A549 (cell line): ENCODE data around the gene RETREG1. TPM values are rescaled to one million over a fixed set of nuclear protein-coding genes. Genes with fewer than 3 reads are reported as not detected.

Experiments used
- ATAC-seq, 2 experiments: fragments of 200-7000 bp in 1 of 2; fragments of >200 bp in 1 of 2; cut with Nextera tagmentation in 1 of 2; cut with Tn5 transposase in 1 of 2; 3 replicates each; pipeline versions ENCODE4 v1.8.0 to v1.9.1; 2018 to 2020; ENCODE audit warnings: mild to moderate bottlenecking in 1 of 2, moderate library complexity in 1 of 2
- CTCF ChIA-PET: fragments of 300-600 bp; sonication (Branson Sonifier 250); formaldehyde crosslinking; extraction: SDS; loops from one replicate; lab custom pipeline; 2021; ENCODE audit warnings: antibody characterized with exemption, inconsistent platforms; lab: Yijun Ruan, JAX
- POLR2A ChIA-PET: fragments of 350-600 bp; formaldehyde crosslinking; extraction: SDS; loops from one replicate; lab custom pipeline; 2021; ENCODE audit warnings: antibody characterized with exemption, inconsistent platforms; lab: Yijun Ruan, JAX
- DNase-seq, 2 experiments: peaks; one replicate each; pipeline versions ENCODE4 v3.0.0 to v3.0.0-alpha.2; 2011 to 2016; ENCODE audit warnings: low read depth in 1 of 2, low spot score in 1 of 2
- FAIRE-seq: peaks from 2 replicates; lab custom pipeline; 2011; peaks lifted over from hg19 to GRCh38; lab: Jason Lieb, UNC
- H3K27ac ChIP-seq, 2 experiments: fragments of >200 bp; sonication (Bioruptor Twin); formaldehyde crosslinking; 3 replicates each; pipeline ENCODE4 v1.5.1; 2016 to 2017
- H3K4me1 ChIP-seq: fragments of >200 bp; sonication (Bioruptor Twin); formaldehyde crosslinking; 3 replicates; pipeline ENCODE4 v1.6.1; 2016
- H3K4me2 ChIP-seq: fragments of >200 bp; sonication (Bioruptor Twin); formaldehyde crosslinking; 3 replicates; pipeline ENCODE4 v1.6.1; 2016
- H3K4me3 ChIP-seq: fragments of >200 bp; sonication (Bioruptor Twin); formaldehyde crosslinking; 3 replicates; pipeline ENCODE4 v1.5.1; 2016
- H3K9me3 ChIP-seq: fragments of >200 bp; sonication (Bioruptor Twin); formaldehyde crosslinking; 3 replicates; pipeline ENCODE4 v1.6.1; 2016
- CHD4 ChIP-seq: fragments of 200-600 bp; sonication (generic); IDR thresholded peaks from 2 replicates; pipeline ENCODE4 v1.6.1; 2016; ENCODE audit warnings: antibody characterized with exemption, mild to moderate bottlenecking, borderline replicate concordance
- ESRRA ChIP-seq: fragments of 150-350 bp; IDR thresholded peaks from 2 replicates; pipeline ENCODE4 v1.6.1; 2014; ENCODE audit warnings: mild to moderate bottlenecking, low read length, borderline replicate concordance
- HDAC2 ChIP-seq: fragments of 200-600 bp; sonication (generic); IDR thresholded peaks from 2 replicates; pipeline ENCODE4 v1.6.1; 2016
- HOXB5 ChIP-seq: fragments of 250-450 bp; sonication (Bioruptor Pico); IDR thresholded peaks from 2 replicates; pipeline ENCODE4 v1.5.0; 2020; ENCODE audit warnings: mild to moderate bottlenecking, moderate library complexity
- JUN ChIP-seq, 2 experiments: fragments of >200 bp; sonication (Bioruptor Twin); formaldehyde crosslinking; IDR thresholded peaks; 2 replicates in 1 of 2; 3 replicates in 1 of 2; pipeline ENCODE4 v1.6.1; 2016 to 2017
- MYC ChIP-seq: IDR thresholded peaks from 2 replicates; pipeline ENCODE4 v1.6.1; 2012; ENCODE audit warnings: mild to moderate bottlenecking, inconsistent platforms, low read length, improper control_type of control experiment, borderline replicate concordance
- NPAS2 ChIP-seq: fragments of 250-450 bp; sonication (Bioruptor Pico); IDR thresholded peaks from 2 replicates; pipeline ENCODE4 v1.8.0; 2022; ENCODE audit warnings: mild to moderate bottlenecking, moderate library complexity, borderline replicate concordance
- NR3C1 ChIP-seq: fragments of >200 bp; sonication (Bioruptor Twin); formaldehyde crosslinking; IDR thresholded peaks from 3 replicates; pipeline ENCODE4 v1.6.1; 2017
- POLR2A ChIP-seq: IDR thresholded peaks from 2 replicates; pipeline ENCODE4 v1.6.1; 2012; ENCODE audit warnings: mild to moderate bottlenecking, low read length
- RFX5 ChIP-seq: fragments of 450-650 bp; IDR thresholded peaks from 2 replicates; pipeline ENCODE4 v1.7.1; 2014; ENCODE audit warnings: antibody characterized with exemption, mild to moderate bottlenecking, moderate library complexity
- ZC3H11A ChIP-seq: fragments of 450-650 bp; IDR thresholded peaks from 2 replicates; pipeline ENCODE4 v1.6.1; 2014; ENCODE audit warnings: antibody characterized with exemption, mild to moderate bottlenecking
- ZFP36 ChIP-seq: fragments of 450-650 bp; IDR thresholded peaks from 2 replicates; pipeline ENCODE4 v1.6.1; 2014; ENCODE audit warnings: borderline replicate concordance; ENCODE audit not compliant: partially characterized antibody
- ZNF302 ChIP-seq: fragments of 250-450 bp; sonication (Bioruptor Pico); IDR thresholded peaks from 2 replicates; pipeline ENCODE4 v1.9.0; 2021; ENCODE audit warnings: inconsistent platforms, mild to moderate bottlenecking, moderate library complexity
- ZSCAN20 ChIP-seq: fragments of 250-450 bp; sonication (Bioruptor Pico); IDR thresholded peaks from 2 replicates; pipeline ENCODE4 v1.8.0; 2022; ENCODE audit warnings: mild to moderate bottlenecking, moderate library complexity
- WGBS: methylation state at CpG from one replicate; pipeline ENCODE4 v1.1.6; 2017; ENCODE audit errors: missing lambda C conversion rate; 5-methylcytosine and 5-hydroxymethylcytosine counted together
- polyA plus RNA-seq, 4 experiments: library from polyadenylated mRNA; depleted of rRNA in 3 of 4; stranded (reverse); fragments of >200 nt; fragmentation: RNase III in 1 of 4; extraction: RNeasy Plus Mini Kit Qiagen cat#74134 plus additional on column Dnase treatment in 1 of 4; gene quantifications; 2 replicates in 3 of 4; 3 replicates in 1 of 4; pipeline ENCODE4 v1.2.3, GENCODE V29; 2011 to 2017
- TF ChIP-seq, protein P1 (sequence below): IDR thresholded peaks from 2 replicates; pipeline ENCODE4 v1.6.1; 2012
- TF ChIP-seq, protein P2 (sequence below): fragments of 150-350 bp; IDR thresholded peaks from 2 replicates; pipeline ENCODE4 v1.6.1; 2014; ENCODE audit warnings: low read depth, mild to moderate bottlenecking, low read length
- TF ChIP-seq, protein P3 (sequence below): fragments of 450-650 bp; IDR thresholded peaks from 2 replicates; pipeline ENCODE4 v1.6.1; 2014; ENCODE audit warnings: antibody characterized with exemption
- TF ChIP-seq, protein P4 (sequence below): fragments of 250-450 bp; sonication (Bioruptor Pico); IDR thresholded peaks from 2 replicates; pipeline ENCODE4 v1.5.0; 2021; ENCODE audit warnings: mild to moderate bottlenecking, moderate library complexity, borderline replicate concordance

Gene RETREG1
- polyA plus RNA-seq, 2 of the 4 experiments (the other 2 are of a cell fraction): 2.1 to 3.4 TPM

DNA sequence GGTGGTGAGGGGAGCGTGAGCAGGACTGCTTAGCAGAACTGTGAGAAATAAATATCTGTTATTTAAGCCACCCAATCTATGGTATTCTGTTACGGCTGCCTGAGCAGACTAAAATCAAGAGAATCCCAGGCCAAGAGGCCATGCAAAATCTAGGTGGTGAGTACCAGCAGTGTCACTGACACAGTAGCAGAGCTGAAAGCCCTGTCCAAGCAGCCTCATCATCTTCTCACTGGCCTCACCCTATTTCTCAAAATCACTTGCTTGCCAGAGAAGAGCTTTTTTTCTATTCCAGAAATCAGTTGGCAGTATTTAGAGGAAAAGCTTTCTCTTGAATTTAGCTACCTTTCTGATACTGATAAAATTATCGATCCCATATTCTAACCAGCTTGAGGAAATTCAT lies 68.0 kb downstream of the RETREG1 start:
- ATAC-seq (no peak), DNase-seq (no peak), FAIRE-seq (no peak)
- no peak for TF ChIP-seq NR3C1
- Histone ChIP-seq H3K27ac (no peak overlapping the region), H3K9me3 (no peaks in the 10 kb centered on the region), H3K4me3 (no peak overlapping the region), H3K4me2 (no peak overlapping the region), H3K4me1 (0 out of 3 replicates have a peak, but pooled peaks cover 3% of the 10 kb centered on the region)
- 68% methylated on average over 3 of the region's 3 CpGs for WGBS
- ChIA-PET CTCF (interaction anchor here (1.0 to 5.3 kb wide), 9 partner anchors 10 to 67 kb away, joined by 3 to 29 read pairs (median 7); no protein-coding TSS in a partner anchor), POLR2A (no interaction called here)

DNA sequence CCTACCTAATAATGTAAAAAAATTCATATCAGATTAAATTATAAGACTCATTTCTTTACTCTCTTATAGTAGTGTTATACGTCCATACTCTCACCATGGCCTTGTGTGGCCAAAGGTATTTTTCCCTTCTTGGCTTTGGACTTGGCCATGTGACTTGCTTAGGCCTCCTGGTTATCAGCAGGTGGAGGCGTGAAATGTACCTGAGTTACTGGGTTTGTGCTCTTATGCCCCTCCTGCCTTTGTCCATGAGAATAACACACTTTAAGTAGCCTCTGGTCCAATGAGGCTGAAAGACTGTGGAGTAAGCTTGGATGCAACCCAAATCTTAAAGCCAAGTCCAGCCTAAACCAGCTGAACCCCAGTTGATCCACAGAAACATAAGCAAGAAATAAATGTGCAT lies 68.7 kb downstream of the RETREG1 start:
- WGBS: 75% methylated on average over 2 of the region's 2 CpGs
- Histone ChIP-seq H3K4me2 (no peak overlapping the region), H3K27ac (no peak overlapping the region), H3K4me1 (0 out of 3 replicates have a peak, but pooled peaks cover 3% of the 10 kb centered on the region), H3K4me3 (no peak overlapping the region), H3K9me3 (no peaks in the 10 kb centered on the region)
- FAIRE-seq (no peak), DNase-seq (no peak), ATAC-seq (no peak)
- no peak for TF ChIP-seq ZFP36
- TF ChIP-seq CHD4: no peak
- no peak for TF ChIP-seq JUN (IDR thresholded peaks at IDR 0.05)
- no peak for TF ChIP-seq POLR2A
- TF ChIP-seq, protein P1, sequence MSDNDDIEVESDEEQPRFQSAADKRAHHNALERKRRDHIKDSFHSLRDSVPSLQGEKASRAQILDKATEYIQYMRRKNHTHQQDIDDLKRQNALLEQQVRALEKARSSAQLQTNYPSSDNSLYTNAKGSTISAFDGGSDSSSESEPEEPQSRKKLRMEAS: no peak
- no peak for TF ChIP-seq NPAS2 (CRISPR knock-in tag)
- TF ChIP-seq MYC: no peak
- no peak for TF ChIP-seq HOXB5
- CTCF ChIA-PET: interaction anchor here (0.7 to 5.3 kb wide), 4 partner anchors 11 to 58 kb away, joined by 3 to 26 read pairs (median 12); no protein-coding TSS in a partner anchor
- POLR2A ChIA-PET: no interaction called here

DNA sequence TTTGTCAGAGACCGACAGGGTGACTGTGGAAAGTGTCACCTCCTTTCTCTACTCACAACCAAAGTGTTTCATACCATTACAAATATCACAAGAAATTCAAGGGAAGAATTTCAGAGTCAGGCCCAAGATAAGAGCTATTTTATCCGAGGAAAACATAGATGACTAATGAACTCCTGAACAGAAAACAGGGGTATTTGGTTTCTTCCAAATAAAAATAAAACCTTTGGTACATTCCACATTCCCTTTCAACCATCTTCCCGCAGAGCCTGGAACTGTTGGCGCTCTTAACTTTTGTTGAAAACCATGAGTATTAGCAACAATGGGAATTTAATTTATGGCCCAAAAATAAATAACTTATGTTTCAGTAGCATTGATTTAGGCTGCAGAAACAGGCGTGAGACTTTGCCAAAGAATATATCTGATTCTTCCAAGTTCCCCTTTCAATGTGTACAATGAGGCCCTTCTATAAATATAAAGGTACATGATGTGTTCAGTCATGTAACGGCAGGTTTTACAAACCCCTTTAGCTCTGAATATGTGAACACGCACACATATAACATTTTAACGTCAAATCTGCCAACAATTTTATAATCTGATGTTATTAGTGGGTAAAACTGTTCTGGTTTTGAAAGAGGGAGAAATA lies 69.5 kb downstream of the RETREG1 start:
- Histone ChIP-seq H3K4me2 (no peak overlapping the region), H3K27ac (no peak overlapping the region), H3K4me3 (no peak overlapping the region), H3K4me1 (0 out of 3 replicates have a peak, but pooled peaks cover 3% of the 10 kb centered on the region), H3K9me3 (no peaks in the 10 kb centered on the region)
- CTCF ChIA-PET: interaction anchor here (1.0 kb wide), 1 partner anchor 37 kb away, joined by 4 read pairs; no protein-coding TSS in a partner anchor
- 72% methylated on average over 8 of the region's 8 CpGs for WGBS
- no peak for FAIRE-seq
- DNase-seq: no peak
- no peak for ATAC-seq
- POLR2A ChIA-PET: interaction anchor here (1.2 kb wide), 1 partner anchor 81 kb away, joined by 3 read pairs; no protein-coding TSS in a partner anchor
- no peak for TF ChIP-seq RFX5
- TF ChIP-seq ZNF302 (CRISPR knock-in tag): no peak
- TF ChIP-seq, protein P2, sequence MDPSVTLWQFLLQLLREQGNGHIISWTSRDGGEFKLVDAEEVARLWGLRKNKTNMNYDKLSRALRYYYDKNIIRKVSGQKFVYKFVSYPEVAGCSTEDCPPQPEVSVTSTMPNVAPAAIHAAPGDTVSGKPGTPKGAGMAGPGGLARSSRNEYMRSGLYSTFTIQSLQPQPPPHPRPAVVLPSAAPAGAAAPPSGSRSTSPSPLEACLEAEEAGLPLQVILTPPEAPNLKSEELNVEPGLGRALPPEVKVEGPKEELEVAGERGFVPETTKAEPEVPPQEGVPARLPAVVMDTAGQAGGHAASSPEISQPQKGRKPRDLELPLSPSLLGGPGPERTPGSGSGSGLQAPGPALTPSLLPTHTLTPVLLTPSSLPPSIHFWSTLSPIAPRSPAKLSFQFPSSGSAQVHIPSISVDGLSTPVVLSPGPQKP: no peak
- TF ChIP-seq NPAS2 (CRISPR knock-in tag): no peak
- TF ChIP-seq POLR2A: no peak
- no peak for TF ChIP-seq ZC3H11A
- TF ChIP-seq, protein P3, sequence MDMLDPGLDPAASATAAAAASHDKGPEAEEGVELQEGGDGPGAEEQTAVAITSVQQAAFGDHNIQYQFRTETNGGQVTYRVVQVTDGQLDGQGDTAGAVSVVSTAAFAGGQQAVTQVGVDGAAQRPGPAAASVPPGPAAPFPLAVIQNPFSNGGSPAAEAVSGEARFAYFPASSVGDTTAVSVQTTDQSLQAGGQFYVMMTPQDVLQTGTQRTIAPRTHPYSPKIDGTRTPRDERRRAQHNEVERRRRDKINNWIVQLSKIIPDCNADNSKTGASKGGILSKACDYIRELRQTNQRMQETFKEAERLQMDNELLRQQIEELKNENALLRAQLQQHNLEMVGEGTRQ: no peak
- no peak for TF ChIP-seq HDAC2
- TF ChIP-seq, protein P4, sequence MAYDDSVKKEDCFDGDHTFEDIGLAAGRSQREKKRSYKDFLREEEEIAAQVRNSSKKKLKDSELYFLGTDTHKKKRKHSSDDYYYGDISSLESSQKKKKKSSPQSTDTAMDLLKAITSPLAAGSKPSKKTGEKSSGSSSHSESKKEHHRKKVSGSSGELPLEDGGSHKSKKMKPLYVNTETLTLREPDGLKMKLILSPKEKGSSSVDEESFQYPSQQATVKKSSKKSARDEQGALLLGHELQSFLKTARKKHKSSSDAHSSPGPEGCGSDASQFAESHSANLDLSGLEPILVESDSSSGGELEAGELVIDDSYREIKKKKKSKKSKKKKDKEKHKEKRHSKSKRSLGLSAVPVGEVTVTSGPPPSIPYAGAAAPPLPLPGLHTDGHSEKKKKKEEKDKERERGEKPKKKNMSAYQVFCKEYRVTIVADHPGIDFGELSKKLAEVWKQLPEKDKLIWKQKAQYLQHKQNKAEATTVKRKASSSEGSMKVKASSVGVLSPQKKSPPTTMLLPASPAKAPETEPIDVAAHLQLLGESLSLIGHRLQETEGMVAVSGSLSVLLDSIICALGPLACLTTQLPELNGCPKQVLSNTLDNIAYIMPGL (CRISPR knock-in tag): no peak
- TF ChIP-seq ESRRA: no peak
- no peak for TF ChIP-seq ZSCAN20 (CRISPR knock-in tag)
